ENCODE measurements around the gene C1orf87. TPM values are rescaled to one million over a fixed set of nuclear protein-coding genes. Genes with fewer than 3 reads are reported as not detected.

C1orf87 gene
- total RNA-seq, 1 experiment from 2014 or later = 0.33 TPM

GRCh38 chr1:59985911-59986515 is 87.6 kb downstream of the C1orf87 start:
- H3K14ac ChIP-seq (ENCODE audit: insufficient read depth, low read length) = no peak overlapping the region; the same call in 1 of the 2 replicates
- no peak overlapping the region for H2BK15ac ChIP-seq (ENCODE audit: low read depth, low read length)
- no peak overlapping the region for H2AFZ ChIP-seq (ENCODE audit: low read length)
- no peak overlapping the region for H4K91ac ChIP-seq (ENCODE audit: insufficient read length, low read depth, low read length)
- H3K27me3 ChIP-seq (ENCODE audit: insufficient read depth, low read length) = no peaks in the 10 kb centered on the region
- H2BK12ac ChIP-seq (ENCODE audit: insufficient read length, low read depth, low read length) = no peak overlapping the region
- H2BK5ac ChIP-seq (ENCODE audit: insufficient read length, low read length) = no peak overlapping the region
- H3K4me1 ChIP-seq (ENCODE audit: insufficient read depth, low read length) = no peaks in the 10 kb centered on the region
- Mint-ChIP-seq H3K4me1 (peaks cover 2 to 5% of the 10 kb centered on the region in 2 experiments; a peak in 1 of 4 replicates), H3K27me3 (ENCODE audit: low read depth) (no peaks in the 10 kb centered on the region), H3K36me3 (ENCODE audit: insufficient read depth in 1 of 3, low read depth in 3 of 3) (no peaks in the 10 kb centered on the region), H3K27ac (no peak overlapping the region; a peak in 1 of 7 replicates), H3K9me3 (no peaks in the 10 kb centered on the region), H3K4me3 (no peak overlapping the region)
- no peak for TF ChIP-seq CTCF (conservative IDR thresholded peaks at IDR 0.05)
- no peaks in the 10 kb centered on the region for H4K20me1 ChIP-seq (ENCODE audit: control insufficient read depth, insufficient read depth, insufficient read length)
- no peak overlapping the region for H4K5ac ChIP-seq (ENCODE audit: insufficient read length, low read depth, low read length)
- no peak overlapping the region for H3K23ac ChIP-seq (ENCODE audit: insufficient read length, low read depth, low read length)
- H2AK5ac ChIP-seq (ENCODE audit: insufficient read length, low read length) = no peak overlapping the region
- no CpG with 5 or more reads among the region's 8 CpGs for WGBS (ENCODE audit: extremely low coverage, insufficient read length, low lambda C conversion rate)
- no peak for DNase-seq
- no peak overlapping the region for H3K56ac ChIP-seq (ENCODE audit: insufficient read length, low read depth, low read length)
- no peak overlapping the region for H3K4me2 ChIP-seq (ENCODE audit: insufficient read depth, insufficient read length, low read length)
- H3K9ac ChIP-seq (ENCODE audit: extremely low read depth, insufficient read length, low read length) = no peak overlapping the region
- H3T11ph ChIP-seq (ENCODE audit: low read length) = no peak overlapping the region
- H3K4ac ChIP-seq (ENCODE audit: low read depth, low read length) = no peak overlapping the region
- H2BK20ac ChIP-seq (ENCODE audit: low read depth, low read length, poor library complexity, severe bottlenecking) = no peak overlapping the region
- H2BK120ac ChIP-seq (ENCODE audit: low read depth, low read length, poor library complexity, severe bottlenecking) = no peak overlapping the region
- no peaks in the 10 kb centered on the region for H3K9me3 ChIP-seq (ENCODE audit: control insufficient read depth, low read depth, low read length)
- no peaks in the 10 kb centered on the region for H3K23me2 ChIP-seq (ENCODE audit: insufficient read length, low read depth, low read length, poor library complexity, severe bottlenecking)
- no peak overlapping the region for H4K8ac ChIP-seq (replicated peaks; ENCODE audit: insufficient read length, low read depth, low read length)
- H3K18ac ChIP-seq (ENCODE audit: insufficient read length, low read depth, low read length) = no peak overlapping the region
- no peak overlapping the region for H3K27ac ChIP-seq (ENCODE audit: insufficient read length, low read depth, low read length)
- no peaks in the 10 kb centered on the region for H3K79me1 ChIP-seq (ENCODE audit: insufficient read depth, low read depth, low read length, poor library complexity, severe bottlenecking)
- H3K79me2 ChIP-seq (ENCODE audit: insufficient read depth, low read length) = no peaks in the 10 kb centered on the region
